Thoracic aorta (tissue), 2 donors: ENCODE data around the gene SLC35F1. TPM values are rescaled to one million over a fixed set of nuclear protein-coding genes. Genes with fewer than 3 reads are reported as not detected.
"Not testable (repeated sequence)": the region's sequence is repeated elsewhere in the genome, so short reads cannot be mapped to it uniquely, and the experiment has no call there.

Source experiments
- ATAC-seq: fragments of 150-250 bp; one replicate; pipeline ENCODE4 v1.8.0; 2017; ENCODE audit warnings: low read depth; ENCODE audit not compliant: insufficient number of reproducible peaks, low FRiP score
- DNase-seq: peaks from one replicate; pipeline ENCODE4 v3.0.0-alpha.2; 2020; ENCODE audit warnings: low spot score
- H3K27ac ChIP-seq, 2 donors: fragments of 200-600 bp; sonication (generic); 1 replicate in 1 of 2; 2 replicates in 1 of 2; pipeline ENCODE4 v1.5.1; 2016; ENCODE audit warnings: mild to moderate bottlenecking in 2 of 2, moderate library complexity in 2 of 2
- H3K27me3 ChIP-seq: fragments of 200-600 bp; sonication (generic); replicated peaks from 2 replicates; pipeline ENCODE4 v1.6.0; 2016; ENCODE audit warnings: mild to moderate bottlenecking; ENCODE audit not compliant: insufficient read depth
- H3K36me3 ChIP-seq: fragments of 200-600 bp; sonication (generic); one replicate; pipeline ENCODE4 v1.5.1; 2016
- H3K4me1 ChIP-seq, 2 donors: fragments of 200-600 bp; sonication (generic); 1 replicate in 1 of 2; 2 replicates in 1 of 2; pipeline versions ENCODE4 v1.5.1 to v1.6.0; 2016; ENCODE audit warnings: low read depth in 2 of 2, mild to moderate bottlenecking in 1 of 2; ENCODE audit not compliant: control insufficient read depth in 1 of 2
- H3K4me3 ChIP-seq: fragments of 200-600 bp; sonication (generic); 2 replicates; pipeline ENCODE4 v1.5.1; 2016; ENCODE audit warnings: mild to moderate bottlenecking
- H3K9me3 ChIP-seq: fragments of 200-600 bp; sonication (generic); 2 replicates; pipeline ENCODE4 v1.5.1; 2016
- total RNA-seq, 2 donors: library from RNA; depleted of rRNA; stranded (reverse); fragments of >200 nt; gene quantifications; one replicate each; pipeline versions ENCODE4 v1.1.0 to v1.2.3, GENCODE V29; 2016
- TF ChIP-seq, protein P1 (sequence below): fragments of 200-600 bp; sonication (generic); IDR thresholded peaks from one replicate; pipeline ENCODE4 v1.5.1; 2019; ENCODE audit warnings: antibody characterized with exemption

The SLC35F1 gene
- total RNA-seq, 2 donors from 2014 or later = 0.81 to 3.0 TPM

DNA sequence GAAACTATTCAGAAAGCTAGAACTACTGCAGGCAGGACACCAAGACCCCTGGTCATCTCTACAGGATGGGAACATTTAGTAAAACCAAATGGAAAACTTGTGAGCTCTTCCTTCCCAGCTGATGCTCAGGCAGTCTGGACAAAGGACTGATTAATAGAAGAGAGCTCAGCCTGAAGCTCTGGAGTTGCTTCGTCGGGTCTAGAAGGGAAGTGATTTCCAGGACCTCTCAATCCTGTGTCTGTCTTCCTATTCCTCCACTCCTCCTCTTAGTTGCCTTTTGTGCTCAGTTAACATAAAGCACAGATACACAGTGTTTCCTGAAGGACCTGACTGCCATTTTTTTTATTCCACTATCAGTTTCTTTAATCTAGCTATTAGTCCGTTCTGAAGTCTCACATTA, 54.2 kb downstream of the SLC35F1 start:
- no peak overlapping the region for H3K27ac ChIP-seq
- H3K36me3 ChIP-seq = no peaks in the 10 kb centered on the region
- no peaks in the 10 kb centered on the region for H3K4me1 ChIP-seq
- ATAC-seq = no peak
- H3K9me3 ChIP-seq = no peaks in the 10 kb centered on the region
- TF ChIP-seq, protein P1, sequence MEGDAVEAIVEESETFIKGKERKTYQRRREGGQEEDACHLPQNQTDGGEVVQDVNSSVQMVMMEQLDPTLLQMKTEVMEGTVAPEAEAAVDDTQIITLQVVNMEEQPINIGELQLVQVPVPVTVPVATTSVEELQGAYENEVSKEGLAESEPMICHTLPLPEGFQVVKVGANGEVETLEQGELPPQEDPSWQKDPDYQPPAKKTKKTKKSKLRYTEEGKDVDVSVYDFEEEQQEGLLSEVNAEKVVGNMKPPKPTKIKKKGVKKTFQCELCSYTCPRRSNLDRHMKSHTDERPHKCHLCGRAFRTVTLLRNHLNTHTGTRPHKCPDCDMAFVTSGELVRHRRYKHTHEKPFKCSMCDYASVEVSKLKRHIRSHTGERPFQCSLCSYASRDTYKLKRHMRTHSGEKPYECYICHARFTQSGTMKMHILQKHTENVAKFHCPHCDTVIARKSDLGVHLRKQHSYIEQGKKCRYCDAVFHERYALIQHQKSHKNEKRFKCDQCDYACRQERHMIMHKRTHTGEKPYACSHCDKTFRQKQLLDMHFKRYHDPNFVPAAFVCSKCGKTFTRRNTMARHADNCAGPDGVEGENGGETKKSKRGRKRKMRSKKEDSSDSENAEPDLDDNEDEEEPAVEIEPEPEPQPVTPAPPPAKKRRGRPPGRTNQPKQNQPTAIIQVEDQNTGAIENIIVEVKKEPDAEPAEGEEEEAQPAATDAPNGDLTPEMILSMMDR = no peak
- DNase-seq = no peak
- no peak overlapping the region for H3K4me3 ChIP-seq
- H3K27me3 ChIP-seq = no peaks in the 10 kb centered on the region

DNA sequence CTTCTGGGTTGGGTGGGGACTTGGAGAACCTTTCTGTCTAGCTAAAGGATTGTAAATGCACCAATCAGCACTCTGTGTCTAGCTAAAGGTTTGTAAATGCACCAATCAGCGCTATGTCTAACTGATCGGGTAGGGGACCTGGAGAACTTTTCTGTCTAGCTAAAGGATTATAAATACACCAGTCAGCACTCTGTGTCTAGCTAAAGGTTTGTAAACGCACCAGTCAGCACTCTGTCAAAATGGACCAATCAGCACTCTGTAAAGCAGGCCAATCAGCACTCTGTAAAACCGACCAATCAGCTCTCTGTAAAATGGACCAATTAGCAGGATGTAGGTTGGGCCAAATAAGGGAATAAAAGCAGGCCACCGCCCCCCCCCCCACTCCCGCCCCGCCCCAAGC, 58.7 kb downstream of the SLC35F1 start:
- H3K27me3 ChIP-seq, H3K27ac ChIP-seq, H3K36me3 ChIP-seq, H3K4me1 ChIP-seq, DNase-seq, H3K4me3 ChIP-seq, ATAC-seq, H3K9me3 ChIP-seq: not testable (repeated sequence)

DNA sequence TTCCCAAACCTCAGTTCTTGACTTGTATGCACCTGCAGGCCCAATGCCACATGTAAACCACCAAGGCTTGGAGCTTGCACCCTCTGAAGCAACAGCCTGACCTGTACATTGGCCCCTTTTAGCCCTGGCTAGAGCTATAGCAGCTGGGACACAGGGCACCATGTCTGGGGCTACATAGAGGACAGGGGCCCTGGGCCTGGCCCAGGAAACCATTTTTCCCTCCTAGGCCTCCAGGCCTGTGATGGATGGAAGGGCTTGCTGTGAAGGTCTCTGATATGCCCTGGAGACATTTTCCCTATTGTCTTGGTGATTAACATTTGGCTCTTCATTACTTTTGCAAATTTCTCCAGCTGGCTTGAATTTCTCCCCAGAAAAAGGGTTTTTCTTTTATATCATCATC, 64.6 kb downstream of the SLC35F1 start:
- H3K9me3 ChIP-seq = no peaks in the 10 kb centered on the region
- TF ChIP-seq, protein P1 = no peak

DNA sequence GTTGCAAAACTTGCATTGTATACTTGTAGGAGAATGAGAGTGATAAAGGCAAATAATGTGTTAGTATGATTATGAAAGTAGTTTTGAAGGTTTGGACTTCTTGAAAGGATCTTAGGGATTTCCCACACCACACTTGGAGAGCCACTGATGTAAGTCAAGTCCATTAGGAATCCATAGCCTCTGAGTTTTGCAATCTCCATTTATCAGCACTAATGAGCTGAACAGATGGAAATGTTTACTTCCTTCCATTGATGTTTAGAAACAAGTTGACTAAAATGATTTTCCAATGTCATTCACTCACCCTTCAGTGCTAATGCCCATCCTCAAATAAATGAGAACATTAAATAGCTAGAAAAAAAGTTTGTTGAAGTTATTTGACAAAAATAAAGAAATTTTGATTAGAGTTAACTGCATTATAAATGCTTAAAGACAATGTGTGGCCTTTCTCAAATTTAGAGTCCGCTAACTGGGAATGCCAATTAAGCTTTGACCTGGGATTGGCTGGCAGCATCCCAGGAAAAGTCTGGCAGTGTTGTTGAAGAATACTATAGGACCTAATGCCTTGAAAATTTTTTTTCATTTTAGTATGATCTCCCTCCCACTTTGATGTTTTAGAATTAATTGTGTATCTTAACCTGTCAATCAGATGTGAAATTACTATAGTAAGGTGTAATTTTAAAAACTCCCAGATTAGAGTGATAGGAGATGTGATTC, 68.0 kb downstream of the SLC35F1 start:
- TF ChIP-seq, protein P1 = no peak
- Histone ChIP-seq H3K9me3 (no peaks in the 10 kb centered on the region), H3K27ac (no peak overlapping the region), H3K4me3 (no peak overlapping the region), H3K4me1 (no peaks in the 10 kb centered on the region), H3K27me3 (no peaks in the 10 kb centered on the region), H3K36me3 (no peaks in the 10 kb centered on the region)
- DNase-seq = no peak
- no peak for ATAC-seq

More for the DNA sequence above, 64.6 kb downstream of the SLC35F1 start:
- Histone ChIP-seq H3K4me3 (no peak overlapping the region), H3K36me3 (no peaks in the 10 kb centered on the region), H3K4me1 (no peaks in the 10 kb centered on the region), H3K27me3 (no peaks in the 10 kb centered on the region), H3K27ac (no peak overlapping the region)
- DNase-seq (no peak), ATAC-seq (no peak)

GRCh38 chr6:117976030-117976651, 69.1 kb downstream of the SLC35F1 start:
- Histone ChIP-seq H3K27me3 (no peaks in the 10 kb centered on the region), H3K4me3 (no peak overlapping the region), H3K27ac (no peak overlapping the region), H3K9me3 (no peaks in the 10 kb centered on the region), H3K36me3 (no peaks in the 10 kb centered on the region), H3K4me1 (no peaks in the 10 kb centered on the region)
- DNase-seq = no peak
- ATAC-seq = no peak
- TF ChIP-seq, protein P1 = peak; percentile 35
